HUES64 (cell line): ENCODE measurements around the gene ABO.
"Not testable (repeated sequence)": the region's sequence is repeated elsewhere in the genome, so short reads cannot be mapped to it uniquely, and the experiment has no call there.

ENCODE experiments used
- H3K27ac ChIP-seq: 2 replicates; pipeline ENCODE4 v1.7.0; 2013; ENCODE audit warnings: low read depth, low read length, inconsistent platforms
- H3K27me3 ChIP-seq: 2 replicates; pipeline ENCODE4 v1.6.1; 2013; ENCODE audit warnings: mild to moderate bottlenecking, low read length; ENCODE audit not compliant: insufficient read depth
- H3K36me3 ChIP-seq: 2 replicates; pipeline ENCODE4 v1.6.1; 2013; ENCODE audit warnings: mild to moderate bottlenecking, low read length; ENCODE audit not compliant: insufficient read depth
- H3K4me1 ChIP-seq: 2 replicates; pipeline ENCODE4 v1.6.1; 2013; ENCODE audit warnings: mild to moderate bottlenecking, low read length, moderate library complexity; ENCODE audit not compliant: insufficient read depth
- H3K4me3 ChIP-seq: 2 replicates; pipeline ENCODE4 v1.5.1; 2013; ENCODE audit warnings: mild to moderate bottlenecking, low read length, moderate library complexity
- H3K9ac ChIP-seq: 2 replicates; pipeline ENCODE4 v1.6.1; 2013; ENCODE audit warnings: mild to moderate bottlenecking, low read depth, low read length
- H3K9me3 ChIP-seq: 2 replicates; pipeline ENCODE4 v1.6.1; 2013; ENCODE audit warnings: low read depth, low read length; ENCODE audit not compliant: insufficient read depth
- WGBS: fragments of 150-250, 120-280 bp; methylation state at CpG from one replicate; pipeline ENCODE4 v1.1.7; 2013; ENCODE audit warnings: missing lambda C conversion rate; 5-methylcytosine and 5-hydroxymethylcytosine counted together

Gene ABO

GRCh38 chr9:133230093-133230492 is 44.9 kb downstream of the ABO start:
- H3K27ac ChIP-seq, result no peak overlapping the region
- no peaks in the 10 kb centered on the region for H3K36me3 ChIP-seq
- no peaks in the 10 kb centered on the region for H3K9me3 ChIP-seq
- no peaks in the 10 kb centered on the region for H3K4me1 ChIP-seq
- H3K9ac ChIP-seq, result no peak overlapping the region
- 87% methylated on average over 5 of the region's 5 CpGs for WGBS
- no peaks in the 10 kb centered on the region for H3K27me3 ChIP-seq
- no peak overlapping the region for H3K4me3 ChIP-seq

- not testable (repeated sequence) for H3K27ac ChIP-seq, H3K36me3 ChIP-seq, H3K27me3 ChIP-seq, H3K4me1 ChIP-seq, H3K9ac ChIP-seq, H3K9me3 ChIP-seq, H3K4me3 ChIP-seq
- WGBS, result 91% methylated on average over 17 of the region's 22 CpGs
These were observed 46.4 kb downstream of the ABO start for GRCh38 chr9:133228474-133229193.

- WGBS, result 96% methylated on average over 8 of the region's 8 CpGs
- H3K27ac ChIP-seq, H3K4me1 ChIP-seq, H3K36me3 ChIP-seq, H3K9me3 ChIP-seq, H3K4me3 ChIP-seq, H3K27me3 ChIP-seq, H3K9ac ChIP-seq: not testable (repeated sequence)
These were observed 47.0 kb downstream of the ABO start for GRCh38 chr9:133227996-133228395.

GRCh38 chr9:133227242-133227860 is 47.6 kb downstream of the ABO start:
- no peak overlapping the region for H3K9ac ChIP-seq
- no peaks in the 10 kb centered on the region for H3K27me3 ChIP-seq
- WGBS, result 86% methylated on average over 11 of the region's 11 CpGs

GRCh38 chr9:133226219-133227171 is 48.5 kb downstream of the ABO start:
- Histone ChIP-seq H3K36me3 (no peaks in the 10 kb centered on the region), H3K27ac (no peak overlapping the region), H3K4me1 (no peaks in the 10 kb centered on the region), H3K9ac (no peak overlapping the region), H3K4me3 (no peak overlapping the region), H3K9me3 (no peaks in the 10 kb centered on the region), H3K27me3 (no peaks in the 10 kb centered on the region)
- 83% methylated on average over 25 of the region's 25 CpGs for WGBS

More at GRCh38 chr9:133227242-133227860, 47.6 kb downstream of the ABO start:
- no peak overlapping the region for H3K27ac ChIP-seq
- no peaks in the 10 kb centered on the region for H3K36me3 ChIP-seq
- H3K4me1 ChIP-seq, result no peaks in the 10 kb centered on the region
- H3K4me3 ChIP-seq, result no peak overlapping the region
- no peaks in the 10 kb centered on the region for H3K9me3 ChIP-seq

GRCh38 chr9:133225171-133226011 is 49.6 kb downstream of the ABO start:
- no peak overlapping the region for H3K4me3 ChIP-seq
- no peak overlapping the region for H3K27ac ChIP-seq
- H3K27me3 ChIP-seq, result no peaks in the 10 kb centered on the region
- H3K9ac ChIP-seq, result no peak overlapping the region
- WGBS, result 88% methylated on average over 38 of the region's 38 CpGs
- H3K4me1 ChIP-seq, result no peaks in the 10 kb centered on the region
- no peaks in the 10 kb centered on the region for H3K36me3 ChIP-seq
- no peaks in the 10 kb centered on the region for H3K9me3 ChIP-seq

GRCh38 chr9:133224762-133225161 is 50.2 kb downstream of the ABO start:
- H3K4me3 ChIP-seq, result no peak overlapping the region
- no peak overlapping the region for H3K9ac ChIP-seq
- no peaks in the 10 kb centered on the region for H3K36me3 ChIP-seq
- 95% methylated on average over 12 of the region's 12 CpGs for WGBS
- H3K27ac ChIP-seq, result no peak overlapping the region
- no peaks in the 10 kb centered on the region for H3K4me1 ChIP-seq
- H3K9me3 ChIP-seq, result no peaks in the 10 kb centered on the region
- no peaks in the 10 kb centered on the region for H3K27me3 ChIP-seq

GRCh38 chr9:133223159-133223756 is 51.7 kb downstream of the ABO start:
- not testable (repeated sequence) for H3K9me3 ChIP-seq, H3K36me3 ChIP-seq, H3K4me1 ChIP-seq, H3K27ac ChIP-seq, H3K4me3 ChIP-seq, H3K9ac ChIP-seq
- 66% methylated on average over 13 of the region's 13 CpGs for WGBS
- peaks cover 10% of the 10 kb centered on the region; the same call in 1 of the 2 replicates for H3K27me3 ChIP-seq

- H3K36me3 ChIP-seq, H3K9ac ChIP-seq: not testable (repeated sequence)
- H3K27me3 ChIP-seq, result peaks cover 12% of the 10 kb centered on the region
These were observed 53.0 kb downstream of the ABO start for GRCh38 chr9:133221994-133222393.

GRCh38 chr9:133221177-133221809 is 53.7 kb downstream of the ABO start:
- no peak overlapping the region for H3K9ac ChIP-seq
- H3K27me3 ChIP-seq, result peaks cover 12% of the 10 kb centered on the region
- H3K27ac ChIP-seq, result no peak overlapping the region
- H3K9me3 ChIP-seq, result no peaks in the 10 kb centered on the region
- 75% methylated on average over 11 of the region's 12 CpGs for WGBS
- no peaks in the 10 kb centered on the region for H3K4me1 ChIP-seq
- H3K4me3 ChIP-seq, result no peak overlapping the region
- H3K36me3 ChIP-seq, result no peaks in the 10 kb centered on the region

More at GRCh38 chr9:133221994-133222393, 53.0 kb downstream of the ABO start:
- not testable (repeated sequence) for H3K4me3 ChIP-seq, H3K9me3 ChIP-seq, H3K4me1 ChIP-seq, H3K27ac ChIP-seq
- 85% methylated on average over 12 of the region's 12 CpGs for WGBS
